NCI-H345 (cell line): Measurements from ENCODE around the gene GNL1.
"Not testable (repeated sequence)": the region's sequence is repeated elsewhere in the genome, so short reads cannot be mapped to it uniquely, and the experiment has no call there.

Source experiments
- DNase-seq: peaks from one replicate; lab custom pipeline; 2025; lab: John Stamatoyannopoulos, UW

The GNL1 gene

GRCh38 chr6:30495993-30496392 lies 60.3 kb downstream of the GNL1 start:
- no peak for DNase-seq

- not testable (repeated sequence) for DNase-seq
These were observed 61.2 kb downstream of the GNL1 start for GRCh38 chr6:30495060-30495459.

GRCh38 chr6:30494291-30494861 lies 61.9 kb downstream of the GNL1 start:
- DNase-seq = no peak

GRCh38 chr6:30493643-30494250 lies 62.5 kb downstream of the GNL1 start:
- no peak for DNase-seq

GRCh38 chr6:30491991-30492952 lies 64.0 kb downstream of the GNL1 start:
- DNase-seq = no peak
